ENCODE data around the gene LRCH2.

DNA sequence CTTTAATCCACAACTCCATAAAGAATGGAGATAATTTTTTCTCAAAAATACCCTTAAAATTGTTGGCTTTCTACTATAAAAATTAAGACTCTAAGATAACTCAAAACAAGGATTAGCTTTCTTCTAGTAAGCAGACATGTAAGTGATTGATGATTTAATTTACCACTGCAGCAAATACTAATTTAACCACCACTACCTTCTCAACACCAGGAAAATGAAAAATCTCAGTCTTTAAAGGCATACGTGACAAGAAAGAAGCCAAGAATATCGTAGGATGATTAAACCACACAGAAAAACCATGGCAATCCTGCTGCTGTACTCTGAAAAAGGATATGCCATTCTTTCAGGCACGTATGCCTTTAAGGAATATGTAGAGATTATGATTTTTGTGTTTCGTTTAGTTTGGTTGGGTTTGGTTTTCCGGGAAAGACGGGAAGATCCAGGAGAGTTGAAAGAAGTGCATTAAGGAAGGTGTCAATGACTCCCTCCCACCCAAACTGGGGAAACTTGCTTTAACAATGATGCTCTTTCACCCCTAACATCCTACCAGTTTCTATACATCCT, 881 bp downstream of the LRCH2 start:
- no peak for TF ChIP-seq ZNF205 (CRISPR knock-in tag; IDR thresholded peaks at IDR 0.05)
- TF ChIP-seq ZNF546 (CRISPR knock-in tag; conservative IDR thresholded peaks at IDR 0.05): no peak
- TF ChIP-seq POLR2AphosphoS5 (IDR thresholded peaks at IDR 0.05; ENCODE audit: low read depth, low read length): no peak
- no peak for TF ChIP-seq FOXA1 (IDR thresholded peaks at IDR 0.05)
- TF ChIP-seq FOXA1 (CRISPR knock-in tag; IDR thresholded peaks at IDR 0.05): no peak
- TF ChIP-seq CEBPB (IDR thresholded peaks at IDR 0.05; ENCODE audit: borderline replicate concordance, low read depth, low read length): no peak
- TF ChIP-seq MTA3 (CRISPR knock-in tag; IDR thresholded peaks at IDR 0.05): no peak
- no peak for TF ChIP-seq ZNF75D (CRISPR knock-in tag; IDR thresholded peaks at IDR 0.05; ENCODE audit: borderline replicate concordance)
- no peak for TF ChIP-seq ZNF839 (CRISPR knock-in tag; IDR thresholded peaks at IDR 0.05; ENCODE audit: borderline replicate concordance)
- TF ChIP-seq SMARCE1 (IDR thresholded peaks at IDR 0.05; ENCODE audit: borderline replicate concordance): no peak
- TF ChIP-seq BHLHE40 (IDR thresholded peaks at IDR 0.05; ENCODE audit: low read length): no peak

Measured in HepG2 (cell line).